Islet of Langerhans (tissue), 1 donor: ENCODE measurements around the gene BACE2.

Experiments used
- FAIRE-seq: peaks from one replicate; lab custom pipeline; 2011; peaks lifted over from hg19 to GRCh38; lab: Jason Lieb, UNC

Gene BACE2

GRCh38 chr21:41167348-41168342 is at the start of gene BACE2:
Gene BACE2 (plus strand): TSS chr21:41168160. CDS start chr21:41168264, 104 bp downstream.
- no peak for FAIRE-seq

- FAIRE-seq: no peak
Observed at GRCh38 chr21:41119901-41120300, 48.1 kb upstream of the BACE2 start.

GRCh38 chr21:41120997-41121396 is 47.0 kb upstream of the BACE2 start:
- no peak for FAIRE-seq

GRCh38 chr21:41121785-41122415 is 46.1 kb upstream of the BACE2 start:
- peak; percentile 56 for FAIRE-seq

- no peak for FAIRE-seq
Observed at GRCh38 chr21:41124641-41125201, 43.2 kb upstream of the BACE2 start.

- peak; percentile 30 for FAIRE-seq
Observed at GRCh38 chr21:41128981-41129380, 39.0 kb upstream of the BACE2 start.

GRCh38 chr21:41130883-41131282 is 37.1 kb upstream of the BACE2 start:
- no peak for FAIRE-seq

- FAIRE-seq: peak; percentile 88
Observed at GRCh38 chr21:41133874-41134522, 34.0 kb upstream of the BACE2 start.

GRCh38 chr21:41135746-41136145 is 32.2 kb upstream of the BACE2 start:
- no peak for FAIRE-seq

GRCh38 chr21:41136286-41136685 is 31.7 kb upstream of the BACE2 start:
- no peak for FAIRE-seq

GRCh38 chr21:41137401-41137800 is 30.6 kb upstream of the BACE2 start:
- no peak for FAIRE-seq

GRCh38 chr21:41137889-41138288 is 30.1 kb upstream of the BACE2 start:
- no peak for FAIRE-seq

- FAIRE-seq: no peak
Observed at GRCh38 chr21:41138711-41139110, 29.2 kb upstream of the BACE2 start.

GRCh38 chr21:41139275-41139674 is 28.7 kb upstream of the BACE2 start:
- no peak for FAIRE-seq

- no peak for FAIRE-seq
Observed at GRCh38 chr21:41139951-41140350, 28.0 kb upstream of the BACE2 start.

GRCh38 chr21:41141031-41141457 is 26.9 kb upstream of the BACE2 start:
- no peak for FAIRE-seq

- FAIRE-seq: no peak
Observed at GRCh38 chr21:41142051-41142795, 25.7 kb upstream of the BACE2 start.

- FAIRE-seq: no peak
Observed at GRCh38 chr21:41143596-41144325, 24.2 kb upstream of the BACE2 start.

- FAIRE-seq: no peak
Observed at GRCh38 chr21:41147096-41147978, 20.6 kb upstream of the BACE2 start.

GRCh38 chr21:41147979-41148355 is 20.0 kb upstream of the BACE2 start:
- no peak for FAIRE-seq
